Fibroblast of lung (primary cell): Measurements from ENCODE around the gene PDXK. TPM values are rescaled to one million over a fixed set of nuclear protein-coding genes. Genes with fewer than 3 reads are reported as not detected.

Experiments
- DNase-seq, 2 donors: peaks; one replicate each; pipeline versions ENCODE4 v3.0.0 to v3.0.0-alpha.2; 2010; ENCODE audit warnings: low read depth in 2 of 2
- H2AFZ ChIP-seq: 2 replicates; pipeline ENCODE4 v1.5.1; 2012; ENCODE audit warnings: low read length, control low read depth, inconsistent platforms
- H3K27ac ChIP-seq: 2 replicates; pipeline ENCODE4 v1.5.1; 2011; ENCODE audit warnings: low read length, control low read depth; ENCODE audit not compliant: insufficient read depth
- H3K27me3 ChIP-seq: 2 replicates; pipeline ENCODE4 v1.5.1; 2011; ENCODE audit warnings: mild to moderate bottlenecking, low read length; ENCODE audit not compliant: control insufficient read depth, insufficient read depth
- H3K36me3 ChIP-seq: 2 replicates; pipeline ENCODE4 v1.5.1; 2011; ENCODE audit warnings: low read length; ENCODE audit not compliant: control insufficient read depth, insufficient read depth
- H3K4me1 ChIP-seq: 2 replicates; pipeline ENCODE4 v1.5.1; 2011; ENCODE audit warnings: low read length; ENCODE audit not compliant: control insufficient read depth, insufficient read depth; ENCODE audit errors: extremely low read depth
- H3K4me2 ChIP-seq: 2 replicates; pipeline ENCODE4 v1.5.1; 2011; ENCODE audit warnings: low read length, control low read depth; ENCODE audit not compliant: insufficient read depth; ENCODE audit errors: extremely low read depth
- H3K4me3 ChIP-seq, 4 experiments: fragments of 200-600 bp in 1 of 4; sonication (generic) in 1 of 4; replicated peaks in 1 of 4; 2 replicates each; pipeline ENCODE4 v1.5.1; 2011 to 2016; ENCODE audit warnings: low read length in 4 of 4, low read depth in 3 of 4, mild to moderate bottlenecking in 3 of 4, control low read depth in 2 of 4, inconsistent platforms in 1 of 4, mixed read lengths in 1 of 4; ENCODE audit not compliant: insufficient read depth in 1 of 4; ENCODE audit errors: control extremely low read depth in 1 of 4
- H3K79me2 ChIP-seq: 2 replicates; pipeline ENCODE4 v1.5.1; 2012; ENCODE audit warnings: mild to moderate bottlenecking, low read length, inconsistent platforms; ENCODE audit not compliant: control insufficient read depth, insufficient read depth
- H3K9ac ChIP-seq: 2 replicates; pipeline ENCODE4 v1.5.1; 2011; ENCODE audit warnings: mild to moderate bottlenecking, low read length, control low read depth; ENCODE audit not compliant: insufficient read depth
- H3K9me3 ChIP-seq: 2 replicates; pipeline ENCODE4 v1.5.1; 2012; ENCODE audit warnings: low read depth, low read length; ENCODE audit not compliant: control insufficient read depth, insufficient read depth
- H4K20me1 ChIP-seq: 2 replicates; pipeline ENCODE4 v1.5.1; 2011; ENCODE audit warnings: low read length; ENCODE audit not compliant: control insufficient read depth, insufficient read depth; ENCODE audit errors: extremely low read depth
- CTCF ChIP-seq, 2 donors: IDR thresholded peaks in 1 of 2; conservative IDR thresholded peaks in 1 of 2; 1 replicate in 1 of 2; 2 replicates in 1 of 2; pipeline ENCODE4 v1.5.1; 2011 to 2012; ENCODE audit warnings: low read length in 2 of 2, control low read depth in 1 of 2, inconsistent platforms in 1 of 2, low read depth in 1 of 2, mild to moderate bottlenecking in 1 of 2
- EZH2 ChIP-seq: IDR thresholded peaks from 2 replicates; pipeline ENCODE4 v1.5.1; 2012; ENCODE audit warnings: low read length, control low read depth, mild to moderate bottlenecking; ENCODE audit errors: missing control alignments
- polyA plus RNA-seq, 2 donors: library from polyadenylated mRNA; depleted of rRNA in 1 of 2; stranded (reverse) in 1 of 2; unstranded in 1 of 2; fragments of >200 nt; gene quantifications; 2 replicates each; pipeline ENCODE4 v1.2.1, GENCODE V29; 2011 to 2012; ENCODE audit warnings: missing spikeins in 1 of 2
- total RNA-seq: library from RNA; depleted of rRNA; stranded (reverse); fragments of >200 nt; gene quantifications from 2 replicates; pipeline ENCODE4 v1.2.1, GENCODE V29; 2014

PDXK gene
- total and polyA plus RNA-seq, 2 donors (not counting 1 experiment from before 2014, with no cell fraction given), result 47.4 to 146 TPM

DNA sequence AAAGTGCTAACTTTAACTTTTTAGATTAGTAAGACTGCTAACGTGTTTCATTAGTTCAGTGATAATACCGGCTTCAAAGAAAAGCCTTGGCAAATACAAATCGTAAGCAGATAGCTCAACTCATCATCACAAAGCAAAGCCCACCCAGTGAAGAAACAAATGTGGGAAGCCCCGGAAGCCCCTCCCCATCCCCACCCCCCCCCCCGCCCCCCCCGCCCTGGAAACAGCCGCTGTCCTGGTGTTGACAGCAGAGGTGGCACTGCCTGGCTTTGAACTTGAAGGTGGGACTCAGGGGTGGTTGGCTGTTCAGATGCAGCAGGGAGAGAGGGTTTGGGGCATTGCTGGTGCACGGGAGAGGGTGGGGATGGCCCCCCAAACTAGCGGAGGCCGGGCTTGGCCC lies 14.1 kb downstream of the PDXK start:
- H3K4me3 ChIP-seq, result peak overlapping the region in 1 of 4 experiments; percentile 17
- H3K9me3 ChIP-seq, result no peaks in the 10 kb centered on the region
- peak overlapping the region; percentile 81 for H3K27ac ChIP-seq
- H3K27me3 ChIP-seq, result no peaks in the 10 kb centered on the region
- TF ChIP-seq CTCF (conservative IDR thresholded peaks at IDR 0.05 in 1 of 2, IDR thresholded peaks at IDR 0.05 in 1 of 2; ENCODE audit: low read depth in 1 of 2, low read length in 2 of 2) (no peak), EZH2 (no peak)
- no peaks in the 10 kb centered on the region for H4K20me1 ChIP-seq
- peak overlapping the region; percentile 62 for H3K4me2 ChIP-seq
- H3K9ac ChIP-seq, result no peak overlapping the region
- H3K79me2 ChIP-seq, result peaks cover 35% of the 10 kb centered on the region
- H3K4me1 ChIP-seq, result peaks cover 25% of the 10 kb centered on the region
- no peak for DNase-seq
- H2AFZ ChIP-seq, result no peak overlapping the region
- H3K36me3 ChIP-seq, result peaks cover 6% of the 10 kb centered on the region

DNA sequence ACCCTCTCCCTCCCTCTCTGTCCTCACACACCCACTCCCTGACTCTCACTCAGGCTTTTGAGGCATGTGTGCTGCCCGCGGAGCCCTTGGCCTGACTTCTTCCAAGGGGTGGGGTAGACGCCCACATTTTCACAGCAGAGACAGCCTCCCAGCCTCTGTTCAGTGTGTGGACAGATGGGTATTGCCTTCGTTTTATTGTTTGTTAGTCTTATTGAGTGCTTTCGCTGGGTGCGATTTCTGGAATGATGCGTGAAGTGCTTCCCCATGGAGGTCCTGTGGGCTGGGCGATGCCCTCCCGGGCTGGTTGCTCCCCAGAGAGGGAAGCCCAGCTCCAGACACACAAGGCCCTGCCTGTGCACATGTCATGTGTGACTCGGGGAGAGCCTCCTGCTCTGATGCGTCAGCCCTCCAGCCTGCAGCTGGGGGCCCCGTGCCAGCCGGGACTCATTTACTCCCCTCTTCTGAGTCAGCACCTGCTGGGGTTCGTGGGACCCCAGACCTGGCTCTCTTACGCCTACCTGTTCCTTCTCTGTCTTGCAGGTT lies 14.7 kb downstream of the PDXK start:
- Histone ChIP-seq H3K4me2 (peak overlapping the region; percentile 62), H4K20me1 (no peaks in the 10 kb centered on the region), H3K4me3 (peak overlapping the region in 1 of 4 experiments; percentile 17), H3K36me3 (peaks cover 6% of the 10 kb centered on the region), H3K9me3 (no peaks in the 10 kb centered on the region), H3K79me2 (peaks cover 34% of the 10 kb centered on the region), H3K27me3 (no peaks in the 10 kb centered on the region), H3K9ac (no peak overlapping the region), H3K27ac (peak overlapping the region; percentile 81), H2AFZ (no peak overlapping the region), H3K4me1 (peaks cover 24% of the 10 kb centered on the region)
- TF ChIP-seq EZH2, result no peak
- no peak for TF ChIP-seq CTCF (conservative IDR thresholded peaks at IDR 0.05 in 1 of 2, IDR thresholded peaks at IDR 0.05 in 1 of 2; ENCODE audit: low read depth in 1 of 2, low read length in 2 of 2)
- DNase-seq, result peak; percentile 62 to 85

- Histone ChIP-seq H3K79me2 (peaks cover 30% of the 10 kb centered on the region), H3K27me3 (no peaks in the 10 kb centered on the region), H3K4me1 (peaks cover 21% of the 10 kb centered on the region), H3K4me3 (no peak overlapping the region), H2AFZ (no peak overlapping the region), H3K4me2 (peak overlapping the region; percentile 56), H3K27ac (peak overlapping the region; percentile 81), H3K9ac (no peak overlapping the region), H4K20me1 (no peaks in the 10 kb centered on the region), H3K36me3 (peaks cover 6% of the 10 kb centered on the region), H3K9me3 (no peaks in the 10 kb centered on the region)
- TF ChIP-seq CTCF (conservative IDR thresholded peaks at IDR 0.05 in 1 of 2, IDR thresholded peaks at IDR 0.05 in 1 of 2; ENCODE audit: low read depth in 1 of 2, low read length in 2 of 2), result no peak
- no peak for TF ChIP-seq EZH2
- DNase-seq, result no peak
Observed at GRCh38 chr21:43734131-43734927, 15.4 kb downstream of the PDXK start.
